WTC11 (cell line): ENCODE results near the gene P3H2. TPM values are rescaled to one million over a fixed set of nuclear protein-coding genes. Genes with fewer than 3 reads are reported as not detected.

Experiments used
- ATAC-seq: fragments of 200-7000 bp; cut with Tn5 transposase; 2 replicates; pipeline ENCODE4 v1.10.0; 2021; ENCODE audit warnings: mild to moderate bottlenecking, moderate library complexity
- CTCF ChIA-PET: fragments of 300-600 bp; sonication (Branson Sonifier 250); formaldehyde crosslinking; loops from one replicate; lab custom pipeline; 2021; ENCODE audit warnings: antibody characterized with exemption; lab: Charles Lee
- POLR2A ChIA-PET: fragments of 350-600 bp; sonication (Branson Sonifier 250); formaldehyde crosslinking; loops from one replicate; lab custom pipeline; 2021; ENCODE audit warnings: antibody characterized with exemption; lab: Charles Lee
- DNase-seq: peaks from one replicate; pipeline ENCODE4 v3.0.0; 2021; ENCODE audit warnings: low spot score
- H3K27ac Mint-ChIP-seq: 2 replicates; pipeline ENCODE4 v1.8.0; 2021; ENCODE audit warnings: mixed read lengths
- H3K27me3 Mint-ChIP-seq: 2 replicates; pipeline ENCODE4 v1.8.0; 2021; ENCODE audit warnings: low read depth, mild to moderate bottlenecking, moderate library complexity, mixed read lengths
- H3K36me3 Mint-ChIP-seq: 2 replicates; pipeline ENCODE4 v1.8.0; 2021; ENCODE audit warnings: mixed read lengths
- H3K4me1 Mint-ChIP-seq: 2 replicates; pipeline ENCODE4 v1.8.0; 2022; ENCODE audit warnings: mixed read lengths
- H3K4me3 Mint-ChIP-seq: 2 replicates; pipeline ENCODE4 v1.8.0; 2021; ENCODE audit warnings: mild to moderate bottlenecking, moderate library complexity, mixed read lengths
- H3K9me3 Mint-ChIP-seq: 2 replicates; pipeline ENCODE4 v1.8.0; 2021; ENCODE audit warnings: mixed read lengths
- AR ChIP-seq: fragments of 250-450 bp; sonication (Bioruptor Pico); IDR thresholded peaks from 2 replicates; pipeline ENCODE4 v1.9.0; 2021; ENCODE audit warnings: mild to moderate bottlenecking
- ATF1 ChIP-seq: sonication (generic); formaldehyde crosslinking; IDR thresholded peaks from 2 replicates; pipeline ENCODE4 v1.8.1; 2023; ENCODE audit warnings: mild to moderate bottlenecking, moderate library complexity, missing genetic modification reagents
- ATF2 ChIP-seq: sonication (generic); formaldehyde crosslinking; IDR thresholded peaks from 2 replicates; pipeline ENCODE4 v1.8.1; 2022; ENCODE audit warnings: low read depth, missing genetic modification reagents, borderline replicate concordance
- E2F4 ChIP-seq: sonication (generic); formaldehyde crosslinking; IDR thresholded peaks from 2 replicates; pipeline ENCODE4 v1.8.1; 2022; ENCODE audit warnings: low read depth, mild to moderate bottlenecking, moderate library complexity, missing genetic modification reagents, borderline replicate concordance
- ELF4 ChIP-seq: sonication (generic); formaldehyde crosslinking; IDR thresholded peaks from 2 replicates; pipeline ENCODE4 v1.8.1; 2022; ENCODE audit warnings: low read depth, mild to moderate bottlenecking, moderate library complexity, missing genetic modification reagents
- ETV6 ChIP-seq: sonication (generic); formaldehyde crosslinking; IDR thresholded peaks from 2 replicates; pipeline ENCODE4 v1.8.1; 2022; ENCODE audit warnings: mild to moderate bottlenecking, missing genetic modification reagents
- FOXK1 ChIP-seq: sonication (generic); formaldehyde crosslinking; IDR thresholded peaks from 2 replicates; pipeline ENCODE4 v1.8.0; 2022; ENCODE audit warnings: mild to moderate bottlenecking, moderate library complexity, missing genetic modification reagents
- JAZF1 ChIP-seq: fragments of 250-450 bp; sonication (Bioruptor Pico); IDR thresholded peaks from 2 replicates; pipeline ENCODE4 v1.9.0; 2021; ENCODE audit warnings: moderate library complexity, mild to moderate bottlenecking, inconsistent platforms
- JUN ChIP-seq: sonication (generic); formaldehyde crosslinking; IDR thresholded peaks from 2 replicates; pipeline ENCODE4 v1.8.0; 2023; ENCODE audit warnings: mild to moderate bottlenecking, missing genetic modification reagents
- MAX ChIP-seq: sonication (generic); formaldehyde crosslinking; IDR thresholded peaks from 2 replicates; pipeline ENCODE4 v1.8.0; 2022; ENCODE audit warnings: mild to moderate bottlenecking, missing genetic modification reagents
- PREB ChIP-seq: sonication (generic); formaldehyde crosslinking; IDR thresholded peaks from 2 replicates; pipeline ENCODE4 v1.8.1; 2022; ENCODE audit warnings: mild to moderate bottlenecking, missing genetic modification reagents, moderate library complexity, borderline replicate concordance
- SMAD3 ChIP-seq: sonication (generic); formaldehyde crosslinking; IDR thresholded peaks from 2 replicates; pipeline ENCODE4 v1.8.0; 2022; ENCODE audit warnings: missing genetic modification reagents, mild to moderate bottlenecking, borderline replicate concordance
- ZMAT4 ChIP-seq: fragments of 250-450 bp; sonication (Bioruptor Pico); IDR thresholded peaks from 2 replicates; pipeline ENCODE4 v1.9.0; 2021; ENCODE audit warnings: mild to moderate bottlenecking
- ZNF138 ChIP-seq: sonication (generic); formaldehyde crosslinking; conservative IDR thresholded peaks from 2 replicates; pipeline ENCODE4 v1.8.1; 2022; ENCODE audit warnings: mild to moderate bottlenecking, moderate library complexity, missing genetic modification reagents
- ZNF281 ChIP-seq: sonication (generic); formaldehyde crosslinking; IDR thresholded peaks from 2 replicates; pipeline ENCODE4 v1.8.0; 2023; ENCODE audit warnings: mild to moderate bottlenecking, missing genetic modification reagents
- ZNF416 ChIP-seq: fragments of 250-450 bp; sonication (Bioruptor Pico); IDR thresholded peaks from 2 replicates; pipeline ENCODE4 v1.9.0; 2021; ENCODE audit warnings: mild to moderate bottlenecking, inconsistent platforms
- total RNA-seq: library from RNA; stranded (reverse); gene quantifications from 3 replicates; pipeline ENCODE4 v1.2.3, GENCODE V29; 2021

P3H2 gene
- total RNA-seq, 1 experiment from 2014 or later = 29.4 TPM

GRCh38 chr3:190130696-190131095 lies 10.0 kb upstream of the P3H2 start (continued):
- TF ChIP-seq ZNF416 (CRISPR knock-in tag) = no peak
- no peak for TF ChIP-seq ZNF138
- TF ChIP-seq ZMAT4 = no peak

- Mint-ChIP-seq H3K9me3 (no peaks in the 10 kb centered on the region), H3K4me3 (no peak overlapping the region), H3K4me1 (peaks cover 34% of the 10 kb centered on the region), H3K27me3 (no peaks in the 10 kb centered on the region; the same call in 1 of the 2 replicates), H3K27ac (peak overlapping the region; percentile 31; the same call in 1 of the 2 replicates), H3K36me3 (no peaks in the 10 kb centered on the region; the same call in 1 of the 2 replicates)
- ATAC-seq = no peak
- DNase-seq = no peak
- ChIA-PET POLR2A (interaction anchor here (0.7 to 1.1 kb wide), 3 partner anchors 9 to 254 kb away, joined by 3 to 6 read pairs (median 4); no protein-coding TSS in a partner anchor), CTCF (interaction anchor here (0.9 to 1.3 kb wide), 2 partner anchors 9 to 192 kb away, joined by 3 to 8 read pairs; partner anchors contain the start of genes CLDN1 and P3H2)
- no peak for TF ChIP-seq FOXK1
- no peak for TF ChIP-seq ELF4 (CRISPR knock-in tag)
- TF ChIP-seq ZNF281 = no peak
- no peak for TF ChIP-seq AR (CRISPR knock-in tag)
- TF ChIP-seq ETV6 = no peak
- TF ChIP-seq PREB = no peak
- no peak for TF ChIP-seq ATF1 (CRISPR knock-in tag)
- no peak for TF ChIP-seq SMAD3 (CRISPR knock-in tag)
- no peak for TF ChIP-seq JAZF1 (CRISPR knock-in tag)
- TF ChIP-seq MAX (CRISPR knock-in tag) = no peak
- TF ChIP-seq ATF2 (CRISPR knock-in tag) = no peak
- no peak for TF ChIP-seq E2F4 (CRISPR knock-in tag)
- no peak for TF ChIP-seq JUN (CRISPR knock-in tag)
Measured at GRCh38 chr3:190130037-190130436, 9.3 kb upstream of the P3H2 start.
